HG03103 (cell line): Measurements from ENCODE around the gene LEO1.

Experiments
- ATAC-seq: cut with Tn5 transposase; IDR thresholded peaks from one replicate; pipeline ENCODE4 v1.9.1; 2021; ENCODE audit warnings: low read depth; ENCODE audit not compliant: unreplicated experiment

LEO1 gene

DNA sequence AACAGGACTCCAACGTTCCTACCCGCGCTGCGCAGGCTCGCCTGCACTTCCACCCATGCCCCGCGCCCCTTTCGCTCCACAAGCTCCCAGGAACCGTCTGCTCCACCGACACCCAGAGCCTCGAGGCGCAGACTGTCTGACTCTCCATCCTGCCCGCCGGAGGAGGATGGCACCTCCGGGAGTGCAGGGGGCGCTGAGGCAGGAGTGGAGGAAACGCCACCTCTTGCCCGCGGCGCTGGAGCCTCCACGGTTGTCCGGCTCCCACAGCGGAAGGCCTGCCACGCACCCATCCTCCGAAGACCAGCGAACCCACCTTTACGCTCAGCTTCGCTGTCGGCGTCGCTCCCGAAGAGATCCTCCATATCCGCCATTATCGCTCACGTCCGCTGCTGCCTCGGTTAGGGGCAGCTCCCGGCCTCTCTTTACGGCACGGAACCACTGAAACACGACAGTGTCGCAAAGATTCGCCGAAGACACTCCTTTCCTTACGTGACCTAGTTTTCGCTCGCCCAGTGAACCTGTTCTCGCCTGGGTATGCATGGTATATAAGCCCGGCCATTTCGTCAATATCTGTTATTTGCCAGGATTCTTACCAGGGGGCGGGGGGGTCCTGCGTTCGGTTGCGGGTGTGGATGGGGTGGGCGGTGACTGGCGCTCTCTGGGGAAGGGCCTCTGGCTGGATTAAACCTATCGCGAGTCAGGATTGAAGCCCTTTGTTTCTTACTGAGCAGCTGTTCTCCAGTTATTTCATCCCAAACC is at the start of gene LEO1:
TSS of gene LEO1 (minus strand) at position 404 of the 759 bp plus-strand sequence. CDS start at position 371, 33 bp downstream.
- ATAC-seq: peak; percentile 77

DNA sequence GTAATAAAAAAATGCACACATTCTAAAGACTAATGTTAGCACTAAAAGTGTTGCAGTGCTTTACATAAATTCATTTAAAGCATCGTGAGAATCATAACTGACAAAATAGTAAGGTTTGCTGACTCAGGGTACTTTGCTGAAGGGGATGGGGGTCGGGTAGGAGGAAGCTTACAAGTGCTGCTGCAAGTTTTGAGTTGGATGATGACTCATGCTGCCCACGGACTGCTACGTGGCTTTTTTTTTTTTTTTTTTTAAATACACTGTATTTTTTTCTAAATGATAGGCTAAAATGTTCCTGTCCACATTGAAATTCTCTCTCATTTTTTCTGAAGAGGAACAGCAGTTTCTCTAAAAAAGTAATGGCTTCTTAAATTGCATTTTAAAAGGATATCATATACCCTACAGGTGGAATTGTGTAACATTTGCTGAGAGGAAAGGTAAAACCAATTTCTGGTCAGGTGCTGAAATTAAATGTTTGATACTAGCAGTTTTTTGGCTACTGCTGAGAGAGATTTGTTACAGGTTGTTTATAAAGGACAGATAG is 49.6 kb upstream of the LEO1 start:
- no peak for ATAC-seq

DNA sequence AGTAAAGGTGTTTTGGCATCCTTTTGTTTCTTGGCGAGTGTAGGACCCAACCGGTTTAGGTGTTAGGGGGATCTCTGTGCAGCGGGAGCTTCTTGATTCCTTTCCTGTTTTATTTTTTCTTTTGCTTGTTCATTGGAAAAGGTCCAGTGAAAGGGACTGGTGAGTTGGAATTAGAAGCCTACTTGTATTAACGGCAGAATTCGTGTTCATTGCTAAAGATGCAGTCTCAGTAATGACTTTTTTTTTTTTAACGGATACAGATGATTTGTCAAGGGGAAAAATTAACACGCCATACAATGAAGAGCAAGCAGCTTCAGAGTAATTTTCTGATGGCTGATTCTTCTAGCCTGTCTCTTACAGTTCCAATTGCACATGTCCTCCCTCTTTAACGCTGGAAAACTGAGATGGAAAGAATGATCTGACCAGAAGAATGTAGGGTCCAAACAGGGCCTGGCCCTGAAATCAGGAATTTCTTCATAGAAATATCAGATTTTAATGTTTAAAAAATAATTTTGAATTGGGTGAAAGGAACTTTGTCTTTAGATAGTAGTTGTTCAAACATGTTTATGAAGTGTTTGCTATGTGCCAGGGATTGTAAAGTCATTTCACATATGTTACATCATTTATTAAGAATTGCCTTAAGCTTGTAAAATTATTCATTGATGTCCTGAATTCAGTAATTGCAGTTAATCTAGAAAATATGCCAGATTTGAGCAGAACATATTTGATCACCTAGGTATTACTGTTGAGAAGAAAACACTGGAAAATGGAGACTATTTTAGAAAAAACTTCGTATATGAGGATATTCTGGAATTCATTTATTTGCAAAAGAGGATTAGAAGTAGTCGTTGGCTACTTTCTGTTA is 48.9 kb upstream of the LEO1 start:
- no peak for ATAC-seq

- ATAC-seq: peak; percentile 38
These were observed 48.0 kb upstream of the LEO1 start for GRCh38 chr15:52019394-52020220.

- ATAC-seq: peak; percentile 56
These were observed 47.3 kb upstream of the LEO1 start, which contains the start of gene MAPK6 for GRCh38 chr15:52018693-52019393. MAPK6 (plus strand) TSS chr15:52019219; CDS start chr15:52046461, 27,242 bp downstream.

DNA sequence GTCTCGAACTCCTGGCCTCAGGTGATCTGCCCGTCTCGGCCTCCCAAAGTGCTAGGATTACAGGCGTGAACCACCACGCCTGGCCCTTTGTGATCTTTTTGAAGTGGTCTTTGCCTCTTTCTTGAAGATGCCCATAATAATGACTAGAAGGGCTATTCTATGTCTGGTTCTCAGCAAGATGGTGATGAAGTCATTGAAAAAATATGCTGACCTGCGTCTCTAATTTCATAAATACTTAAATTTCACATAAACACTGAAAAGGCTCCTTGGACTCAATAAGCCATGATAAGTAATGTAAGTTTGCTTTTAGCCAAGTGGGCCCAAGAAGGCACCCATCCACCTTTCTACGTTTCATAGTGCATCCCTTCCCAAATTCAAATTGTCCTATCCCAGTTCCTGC is 46.7 kb upstream of the LEO1 start:
- no peak for ATAC-seq

DNA sequence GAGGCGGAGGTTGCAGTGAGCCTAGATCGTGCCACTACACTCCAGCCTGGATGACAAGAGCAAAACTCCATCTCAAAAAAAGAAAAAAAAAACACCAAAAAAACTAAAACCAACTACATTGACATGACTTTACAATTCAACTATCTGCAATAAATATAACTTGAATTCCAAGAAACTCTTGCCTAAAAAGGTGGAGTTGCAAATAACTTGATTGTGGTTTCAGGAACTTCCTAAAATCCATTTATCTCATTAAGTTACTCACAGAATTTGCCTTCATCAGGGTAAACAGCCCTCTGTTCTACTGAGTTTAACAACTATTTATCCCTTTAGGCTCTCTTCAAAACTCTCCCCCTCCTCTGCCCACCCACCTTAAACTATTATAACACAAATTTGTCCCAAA is 44.7 kb upstream of the LEO1 start:
- no peak for ATAC-seq

GRCh38 chr15:52014616-52015015 is 43.0 kb upstream of the LEO1 start:
- ATAC-seq: no peak

- ATAC-seq: no peak
These were observed 41.7 kb upstream of the LEO1 start for GRCh38 chr15:52013151-52013791.

DNA sequence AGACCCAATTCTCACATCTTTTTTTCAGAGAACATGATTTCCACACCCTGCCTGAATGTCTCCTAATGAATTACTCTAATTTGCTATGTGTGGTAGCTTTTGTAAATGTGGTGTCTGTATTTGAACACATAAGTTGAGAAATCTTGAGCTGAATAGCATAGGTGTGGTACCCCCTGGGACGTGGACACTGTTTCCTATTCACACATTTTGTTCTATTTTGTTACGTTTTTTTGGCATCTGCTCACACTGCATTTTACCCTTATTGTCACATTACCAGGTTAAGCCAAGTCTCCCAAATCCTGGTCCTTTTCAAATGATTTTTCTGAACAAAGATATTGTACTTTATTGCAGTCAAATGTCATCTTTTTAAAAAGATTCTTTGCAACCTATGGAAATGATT is 40.6 kb upstream of the LEO1 start:
- ATAC-seq: no peak

DNA sequence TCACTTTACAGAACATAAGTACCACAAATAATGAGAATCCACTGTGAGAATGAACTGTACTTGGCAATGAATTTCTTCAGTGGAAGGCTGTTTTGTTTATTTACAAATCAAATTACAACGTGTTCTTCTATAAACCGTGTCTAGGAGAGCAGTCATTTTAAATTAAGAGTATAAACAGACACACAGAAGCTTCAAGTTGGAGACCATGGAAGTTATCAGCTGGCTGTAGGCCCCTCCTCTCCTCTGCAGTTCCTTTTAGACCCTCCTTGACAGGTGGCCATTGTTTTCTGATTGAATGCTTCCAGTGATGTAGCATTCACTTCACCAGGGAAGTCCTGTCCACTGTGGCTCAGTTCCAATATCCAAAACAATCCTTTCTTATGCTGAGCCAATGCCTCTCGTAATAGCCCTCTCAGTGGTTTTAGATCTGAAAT is 40.1 kb upstream of the LEO1 start:
- no peak for ATAC-seq

- ATAC-seq: no peak
These were observed 39.3 kb upstream of the LEO1 start for GRCh38 chr15:52010633-52011595.

GRCh38 chr15:52008698-52009434 is 37.3 kb upstream of the LEO1 start:
- peak; percentile 27 for ATAC-seq

- no peak for ATAC-seq
These were observed 36.8 kb upstream of the LEO1 start for GRCh38 chr15:52008359-52008697.

DNA sequence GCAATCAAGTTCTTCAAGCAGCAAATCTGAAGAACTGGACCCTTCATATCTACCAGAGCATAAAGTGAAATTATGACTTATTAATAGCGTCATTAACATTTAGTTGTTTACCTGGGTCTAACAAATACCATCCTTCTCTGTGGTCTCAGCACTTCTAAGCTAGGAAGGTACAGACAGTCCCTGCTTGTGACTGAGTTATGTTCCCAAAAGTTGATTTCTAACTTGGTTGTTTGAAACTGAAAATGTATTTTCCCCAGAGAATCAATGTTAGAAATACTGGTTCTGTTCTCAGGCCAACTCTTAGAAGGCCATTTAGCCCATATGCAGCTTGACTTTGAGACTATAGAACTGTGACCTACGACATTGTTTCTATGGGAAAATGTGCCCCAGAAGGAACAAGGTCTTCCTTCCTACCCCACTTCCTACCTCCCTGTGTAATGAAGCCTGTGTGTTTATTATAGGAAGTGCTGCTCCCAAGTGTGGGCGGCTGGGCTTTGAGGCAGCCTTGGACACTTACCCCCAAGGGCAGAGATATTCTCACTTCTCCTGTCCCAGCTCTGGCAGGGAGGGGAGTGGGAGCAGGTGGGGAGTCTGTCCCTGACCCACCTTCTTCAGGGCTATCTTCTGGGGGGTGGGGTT is 35.2 kb upstream of the LEO1 start:
- ATAC-seq: peak; percentile 20

GRCh38 chr15:52005748-52006701 is 34.4 kb upstream of the LEO1 start:
- ATAC-seq: peak; percentile 59
